GM21381 (cell line): Measurements from ENCODE around the gene SLC26A2.
"Not testable (repeated sequence)": the region's sequence is repeated elsewhere in the genome, so short reads cannot be mapped to it uniquely, and the experiment has no call there.

Experiments used
- ATAC-seq: cut with Tn5 transposase; IDR thresholded peaks from one replicate; pipeline ENCODE4 v1.9.1; 2021; ENCODE audit warnings: mild to moderate bottlenecking, moderate library complexity; ENCODE audit not compliant: unreplicated experiment

Gene SLC26A2

DNA sequence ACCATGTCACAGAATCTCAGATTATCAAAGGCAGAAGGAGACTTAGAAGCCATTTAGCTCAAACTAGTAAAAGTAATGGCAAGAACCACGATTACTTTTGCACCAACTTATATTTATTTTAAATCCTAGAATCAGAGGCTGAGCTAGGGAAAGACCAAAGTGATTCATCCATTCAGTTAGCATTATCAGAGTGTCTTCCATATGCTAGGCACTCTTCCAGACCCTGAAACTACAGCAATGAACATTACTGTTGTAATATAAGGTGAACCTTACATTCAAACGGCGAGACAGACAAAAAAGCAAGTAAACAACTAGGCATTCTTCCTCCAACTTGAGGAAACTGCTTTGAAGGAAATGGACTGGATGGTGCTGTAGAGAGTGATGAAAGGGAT, 23.9 kb upstream of the SLC26A2 start:
- no peak for ATAC-seq

DNA sequence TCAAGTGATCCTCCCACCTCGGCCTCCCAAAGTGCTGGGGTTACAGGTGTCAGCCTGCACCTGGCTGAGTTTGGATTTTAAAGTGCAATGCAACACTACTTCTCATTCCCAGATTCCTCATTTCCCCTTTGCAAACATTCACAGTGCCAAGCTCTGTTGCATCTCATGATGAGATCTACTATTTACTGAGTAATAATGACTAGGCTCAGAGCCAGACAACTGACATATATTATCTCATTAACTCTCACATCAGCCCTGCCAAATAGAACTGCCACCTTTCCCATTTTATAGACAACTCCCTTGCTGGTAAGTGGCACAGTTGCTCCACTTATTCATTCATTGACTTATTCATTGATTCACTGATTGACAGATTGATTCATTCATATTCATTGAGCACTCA, 22.9 kb upstream of the SLC26A2 start:
- no peak for ATAC-seq

DNA sequence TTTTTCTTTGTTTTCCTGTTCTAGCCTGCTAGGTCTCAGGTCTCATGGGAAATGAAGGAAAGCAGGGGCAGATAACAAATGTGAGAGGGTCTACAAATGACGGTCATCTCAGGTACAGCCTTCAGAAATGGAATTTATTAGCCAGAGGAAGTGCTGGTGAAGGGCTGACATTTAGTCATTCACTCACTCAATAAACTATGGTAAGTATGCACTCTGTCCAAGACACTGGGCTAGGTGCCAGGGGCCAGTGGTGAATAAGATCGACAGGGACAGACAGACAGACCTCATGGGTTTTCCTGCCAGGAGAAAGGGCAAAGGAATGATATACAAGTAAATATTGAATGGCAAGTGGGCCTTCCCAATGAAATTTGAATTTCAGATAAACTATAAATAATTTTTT, 22.3 kb upstream of the SLC26A2 start:
- ATAC-seq, result no peak

DNA sequence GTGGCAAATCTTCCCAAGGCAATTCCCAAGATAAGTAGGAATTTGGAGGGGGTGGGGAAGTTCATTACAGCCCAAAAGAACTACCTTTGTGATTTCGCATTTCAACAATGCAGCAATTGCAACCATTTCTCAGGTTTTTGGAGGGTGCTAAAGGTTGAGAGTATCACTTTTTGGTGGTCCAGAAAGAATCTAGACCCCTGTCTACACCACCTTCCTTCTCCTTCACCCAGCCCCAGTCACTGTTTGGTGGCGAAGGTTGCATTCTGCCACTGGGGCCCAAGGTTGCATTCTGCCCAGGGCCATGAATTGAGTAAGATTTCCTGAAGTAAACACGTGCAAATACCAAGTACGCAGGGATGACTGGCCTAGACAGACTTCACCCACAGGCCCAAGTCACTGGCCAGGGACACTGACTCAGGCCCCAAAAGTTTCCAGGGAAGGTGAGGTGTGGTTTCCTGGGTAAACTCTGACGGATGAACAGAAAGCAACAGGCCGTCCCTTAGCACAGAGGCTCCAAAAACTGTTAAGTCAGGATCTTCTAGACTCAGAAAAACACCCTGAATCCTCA, 21.7 kb upstream of the SLC26A2 start:
- ATAC-seq, result no peak

DNA sequence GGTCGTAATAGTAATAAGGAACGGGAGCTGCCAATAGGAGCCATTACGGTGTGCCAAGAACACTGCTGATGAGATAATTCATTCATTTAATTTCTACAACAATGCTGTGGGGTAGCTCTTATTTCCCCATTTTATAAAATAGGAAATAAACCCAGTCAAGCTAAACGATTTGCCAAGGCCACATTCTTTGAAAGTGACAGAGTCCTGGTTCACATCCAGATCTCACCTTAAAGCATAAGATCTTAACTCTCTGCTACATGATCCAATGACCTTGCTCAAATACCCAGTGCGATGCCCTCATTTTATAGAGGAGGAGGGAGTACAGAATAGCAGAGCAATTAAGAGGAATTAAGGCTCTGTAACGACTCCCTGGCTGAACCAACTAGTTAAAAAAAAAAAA, 21.0 kb upstream of the SLC26A2 start:
- ATAC-seq, result no peak

DNA sequence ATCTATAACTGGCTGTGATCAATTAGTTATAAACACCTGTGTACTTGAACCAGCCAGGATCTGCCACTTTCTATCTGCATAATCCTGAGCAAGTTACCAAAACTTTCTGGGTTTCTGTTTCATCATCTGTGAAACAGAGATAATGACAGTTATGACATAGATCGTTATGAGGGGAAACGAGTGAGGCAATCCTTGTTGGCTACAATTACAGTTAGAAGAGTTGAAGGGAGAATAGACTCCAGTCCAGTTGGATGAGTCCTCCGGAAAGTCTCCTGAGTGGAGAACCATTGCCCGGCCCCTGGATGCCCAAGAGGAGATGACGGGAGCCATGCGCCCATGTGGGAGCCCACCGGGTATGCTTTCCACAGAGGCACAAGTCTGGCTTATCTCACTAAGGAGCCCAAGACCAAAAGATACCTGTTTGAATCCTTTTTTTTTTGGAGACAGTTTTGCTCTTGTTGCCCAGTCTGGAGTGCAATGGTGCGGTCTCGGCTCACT, 20.4 kb upstream of the SLC26A2 start:
- ATAC-seq, result peak; percentile 70

DNA sequence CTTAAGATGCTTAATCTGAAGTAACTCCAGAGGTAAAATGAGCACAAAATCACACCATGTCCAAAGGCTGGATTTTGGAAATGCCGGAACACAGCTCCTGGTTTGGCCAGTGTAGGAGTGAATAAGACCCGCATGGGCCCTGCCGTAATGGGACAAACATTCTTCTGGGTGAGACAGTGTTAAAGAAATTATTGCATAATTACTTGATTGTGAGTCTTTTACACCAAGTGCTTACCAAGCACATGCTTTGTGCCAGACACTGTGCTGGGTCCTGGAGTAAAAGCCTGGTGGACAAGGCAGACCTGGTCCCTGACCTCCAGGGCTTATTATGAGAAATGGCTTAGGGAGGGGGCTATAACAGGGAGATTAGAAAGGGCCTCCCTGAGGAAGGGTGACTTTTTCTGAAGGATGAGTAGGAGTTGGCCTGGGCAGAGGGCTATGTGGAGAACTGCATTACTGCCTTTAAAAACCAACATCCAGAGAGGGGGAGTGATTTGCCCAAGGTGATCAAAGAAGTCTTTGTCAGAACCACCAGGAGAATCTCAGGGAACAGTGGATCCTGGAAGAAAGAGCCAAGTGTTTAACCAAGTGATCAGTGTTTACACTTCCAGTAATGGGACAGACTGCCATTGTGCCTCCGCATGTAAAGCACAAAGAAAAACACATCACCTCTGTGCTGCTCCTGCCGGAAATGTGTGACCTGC, 19.5 kb upstream of the SLC26A2 start:
- ATAC-seq, result no peak

DNA sequence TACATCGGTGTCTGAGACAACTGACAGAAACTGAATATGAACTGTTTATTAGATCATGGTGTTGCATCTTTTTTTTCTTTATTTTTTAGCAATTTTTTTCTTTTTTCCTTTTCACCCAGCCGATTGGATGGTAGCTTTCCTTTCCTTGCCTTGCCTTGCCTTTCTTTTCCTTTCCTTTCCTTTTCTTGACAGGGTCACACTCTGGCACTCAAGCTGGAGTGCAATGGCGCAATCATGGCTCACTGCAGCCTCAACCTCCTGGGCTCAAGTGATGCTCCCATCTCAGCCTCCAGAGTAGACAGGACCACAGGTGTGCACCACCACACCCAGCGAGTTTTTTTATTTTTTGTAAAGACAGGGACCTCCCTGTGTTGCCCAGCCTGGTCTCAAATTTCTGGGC, 18.8 kb upstream of the SLC26A2 start:
- no peak for ATAC-seq

DNA sequence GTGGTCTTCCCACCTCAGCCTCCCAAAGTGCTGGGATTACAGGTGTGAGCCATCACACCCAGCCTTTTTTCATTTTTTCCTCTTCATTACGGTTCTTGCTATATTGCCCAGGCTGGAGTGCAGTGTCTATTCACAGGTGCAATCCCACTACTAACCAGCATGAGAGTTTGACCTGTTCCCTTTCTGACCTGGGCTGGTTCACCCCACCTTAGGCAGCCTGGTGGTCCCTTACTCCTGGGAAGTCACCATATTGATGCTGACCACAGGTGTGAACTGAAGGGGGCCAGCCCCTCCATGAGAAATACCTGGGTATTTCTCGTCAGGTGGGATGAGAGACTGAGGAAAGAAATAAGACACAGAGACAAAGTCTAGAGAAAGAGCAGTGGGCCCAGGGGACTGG, 18.4 kb upstream of the SLC26A2 start:
- ATAC-seq, result no peak

DNA sequence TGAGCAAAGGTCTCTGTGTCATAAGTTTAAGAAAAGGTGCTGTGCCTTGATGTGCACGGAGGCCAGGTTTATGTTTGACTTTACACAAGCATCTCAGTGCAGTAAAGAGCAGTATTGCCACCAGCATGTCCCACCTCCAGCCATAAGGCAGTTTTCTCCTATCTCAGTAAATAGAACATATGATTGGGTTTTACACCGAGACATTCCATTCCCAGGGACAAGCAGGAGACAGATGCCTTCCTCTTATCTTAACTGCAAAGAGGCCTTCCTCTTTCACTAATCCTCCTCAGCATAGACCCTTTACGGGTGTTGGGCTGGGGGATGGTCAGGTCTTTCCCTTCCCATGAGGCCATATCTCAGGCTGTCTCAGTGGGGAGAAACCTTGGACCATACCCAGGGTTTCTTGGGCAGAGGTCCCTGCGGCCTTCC, 17.8 kb upstream of the SLC26A2 start:
- ATAC-seq, result not testable (repeated sequence)

DNA sequence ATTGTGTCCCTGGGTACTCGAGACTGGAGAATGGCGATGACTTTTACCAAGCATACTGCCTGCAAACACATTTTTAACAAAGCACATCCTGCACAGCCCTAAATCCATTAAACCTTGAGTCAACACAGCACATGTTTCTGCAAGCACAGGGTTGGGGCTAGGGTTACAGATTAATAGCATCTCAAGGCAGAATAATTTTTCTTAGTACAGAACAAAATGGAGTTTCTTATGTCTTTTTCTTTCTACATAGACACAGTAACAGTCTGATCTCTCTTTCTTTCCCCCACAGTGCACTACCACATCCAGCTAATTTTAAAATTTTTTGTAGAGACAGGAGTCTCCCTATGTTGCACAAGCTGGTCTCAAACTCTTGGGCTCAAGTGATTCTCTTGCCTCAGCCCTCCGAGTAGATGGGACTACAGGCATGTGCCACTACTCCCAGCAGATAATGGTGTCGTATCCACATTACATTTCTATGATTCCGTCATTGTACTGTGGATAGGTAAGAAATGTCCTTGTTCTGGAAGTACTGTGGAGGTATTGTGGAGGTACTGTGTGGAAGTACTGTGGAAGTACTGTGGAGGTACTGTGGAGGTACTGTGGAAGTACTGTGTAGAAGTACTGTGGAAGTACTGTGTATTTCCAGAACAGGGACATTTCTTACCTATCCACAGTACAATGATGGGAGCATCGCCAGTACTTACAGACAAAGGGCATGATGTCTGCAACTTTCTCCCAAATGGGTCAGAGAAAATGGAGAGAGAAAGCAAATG, 17.2 kb upstream of the SLC26A2 start:
- not testable (repeated sequence) for ATAC-seq

DNA sequence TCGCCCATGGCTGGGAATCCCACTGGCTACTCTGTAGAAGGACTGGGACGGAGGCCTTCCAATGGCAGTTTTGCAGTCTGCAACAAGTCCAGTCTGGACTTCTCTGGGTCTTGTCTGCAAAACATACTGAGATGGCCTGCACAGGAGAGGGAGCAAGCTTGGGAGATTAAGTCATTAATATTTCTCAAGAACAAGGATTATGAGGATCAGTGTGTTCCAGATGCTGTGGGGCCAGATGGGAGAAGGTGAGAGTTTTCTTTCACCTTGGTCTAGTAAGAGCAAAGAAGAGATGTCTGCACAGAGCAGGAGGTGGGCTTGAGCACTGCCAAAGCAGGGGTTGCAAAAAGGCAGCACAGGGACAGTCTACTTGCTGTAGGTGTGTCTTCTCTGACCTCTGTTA, 15.9 kb upstream of the SLC26A2 start, which contains the start of gene PDE6A:
Gene PDE6A, minus strand, starts transcription at position 128 of the 400 bp plus-strand sequence. Its CDS starts 120 bp downstream, at position 8.
- no peak for ATAC-seq

DNA sequence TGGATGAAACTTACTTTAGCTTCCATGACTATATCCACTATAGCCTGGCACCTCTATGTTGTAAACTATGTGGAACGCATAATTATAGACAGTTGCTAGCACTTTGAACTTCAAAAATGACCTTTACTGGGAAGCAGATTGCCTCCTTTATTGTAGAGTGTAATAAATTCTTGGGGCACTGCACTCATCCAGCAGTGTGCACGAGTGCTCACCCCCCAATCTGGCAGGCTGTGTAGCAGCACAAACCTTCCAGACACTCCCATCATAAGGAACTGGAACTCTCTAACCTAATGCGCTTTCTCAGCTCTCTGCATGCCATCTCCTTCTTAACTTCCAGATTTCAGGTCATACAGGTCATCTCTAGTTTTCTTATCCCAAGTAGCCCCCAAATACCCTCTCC, 14.4 kb upstream of the SLC26A2 start:
- no peak for ATAC-seq

DNA sequence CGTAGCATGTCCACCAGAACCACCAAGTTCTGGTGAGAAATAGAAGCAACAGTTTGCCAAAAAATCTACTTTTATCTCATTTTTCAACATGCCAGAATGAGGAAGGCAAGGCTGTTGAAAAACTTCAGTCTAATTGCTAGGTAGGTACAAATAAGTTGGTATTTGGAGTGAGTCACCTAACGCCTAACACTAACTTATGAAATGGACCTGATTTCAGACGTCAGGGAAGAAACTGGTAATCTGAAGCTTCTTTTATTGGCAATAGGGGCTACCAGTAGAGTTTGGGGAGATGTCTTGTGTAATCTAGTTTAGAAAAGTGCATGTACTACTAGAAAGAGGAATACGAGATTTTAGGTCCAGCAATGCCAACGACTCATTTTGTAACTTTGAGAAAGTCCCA, 11.6 kb upstream of the SLC26A2 start:
- no peak for ATAC-seq

DNA sequence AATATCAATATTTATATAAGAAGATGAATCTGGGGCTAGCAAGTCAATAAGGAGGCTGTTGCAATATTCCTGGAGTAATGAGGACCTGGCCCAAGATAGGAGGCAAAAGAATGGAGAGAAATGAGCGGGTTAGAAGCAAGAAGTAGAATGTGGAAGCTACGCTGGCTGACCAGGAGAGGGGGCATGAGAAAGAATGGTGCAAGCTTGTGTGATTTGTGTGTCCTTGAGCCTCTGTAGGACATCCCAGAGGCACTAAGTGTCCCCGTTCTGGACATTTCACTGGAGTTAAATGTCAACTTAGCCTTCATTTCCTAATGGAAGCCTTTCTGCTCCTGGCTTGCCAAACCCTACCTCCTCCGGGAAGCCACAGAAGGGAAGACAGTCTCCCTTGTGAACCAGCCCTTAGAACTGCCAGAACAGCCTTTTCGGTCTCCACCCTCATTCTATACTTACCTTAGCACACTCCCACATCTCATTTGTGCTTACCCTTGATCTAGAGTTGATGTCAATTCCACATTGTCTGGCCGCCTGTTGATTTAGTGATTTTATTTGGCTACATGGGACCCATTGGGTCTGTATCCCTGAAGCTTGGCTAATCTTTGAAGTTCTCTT, 9.3 kb upstream of the SLC26A2 start:
- no peak for ATAC-seq

DNA sequence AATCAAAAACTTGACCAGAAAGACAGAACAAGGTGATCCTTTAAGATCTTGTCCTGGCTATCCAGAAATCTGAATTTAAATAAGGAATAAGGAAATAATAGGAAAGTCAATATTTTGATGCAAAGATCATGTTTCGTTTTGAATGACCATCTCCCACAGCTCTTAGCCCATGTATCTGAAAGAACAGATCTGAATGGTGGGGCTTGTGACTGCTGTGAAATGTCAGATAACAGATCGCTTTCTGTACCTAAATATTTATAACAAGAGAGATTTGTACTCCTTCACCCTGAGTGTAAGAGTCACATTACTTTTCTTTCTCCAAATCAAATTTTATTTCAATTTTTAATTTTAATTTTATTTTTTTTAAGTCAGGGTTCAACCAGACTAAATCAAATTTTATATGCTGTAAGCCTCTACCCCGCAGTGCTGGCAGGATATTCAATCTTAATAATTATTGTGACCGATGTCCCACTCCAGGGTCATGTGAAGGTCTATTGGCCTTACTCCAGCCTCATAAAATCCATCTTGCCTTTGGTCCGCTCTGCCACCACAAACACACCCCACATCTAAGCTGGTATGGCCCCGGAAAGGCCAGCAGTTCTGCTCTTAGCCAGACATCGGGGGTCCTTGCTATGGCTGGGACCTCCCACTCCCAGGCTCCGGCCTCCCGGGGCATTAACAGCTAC, 7.0 kb upstream of the SLC26A2 start:
- no peak for ATAC-seq

DNA sequence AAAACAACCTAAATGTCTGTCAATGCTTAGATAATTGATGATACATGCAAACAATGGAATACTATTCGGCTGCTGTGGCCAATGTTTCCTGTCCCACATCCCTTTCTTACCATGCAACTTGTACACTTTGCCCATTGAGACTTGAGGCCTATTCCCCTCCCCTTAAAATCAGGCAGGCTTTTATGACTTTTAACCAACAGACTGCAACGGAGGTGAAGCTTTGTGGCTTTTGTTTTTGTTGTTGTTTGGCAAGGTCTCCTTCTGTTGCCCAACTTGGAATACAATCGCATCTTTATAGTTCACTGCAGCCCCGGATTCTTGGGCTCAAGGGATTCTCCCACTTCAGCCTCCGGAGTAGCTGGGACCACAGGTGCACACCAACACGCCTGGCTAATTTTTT, 5.8 kb upstream of the SLC26A2 start:
- ATAC-seq, result no peak

DNA sequence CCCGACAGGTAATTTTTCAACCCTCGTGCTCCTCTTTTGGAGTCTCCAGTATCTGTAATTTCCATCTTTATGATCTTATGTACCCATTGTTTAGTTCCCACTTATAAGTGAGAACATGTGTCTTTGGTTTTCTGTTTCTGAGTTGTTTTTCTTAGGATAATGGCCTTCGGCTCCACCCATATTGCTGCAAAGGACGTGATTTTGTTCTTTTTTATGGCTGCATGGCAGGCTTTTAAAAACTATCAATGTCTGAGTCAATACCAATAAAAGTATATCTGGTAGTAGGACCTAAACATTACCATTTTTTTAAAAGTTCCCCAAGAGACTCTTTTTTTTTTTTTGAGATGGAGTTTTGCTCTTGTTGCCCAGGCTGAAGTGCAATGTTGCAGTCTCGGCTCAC, 3.9 kb upstream of the SLC26A2 start:
- no peak for ATAC-seq

DNA sequence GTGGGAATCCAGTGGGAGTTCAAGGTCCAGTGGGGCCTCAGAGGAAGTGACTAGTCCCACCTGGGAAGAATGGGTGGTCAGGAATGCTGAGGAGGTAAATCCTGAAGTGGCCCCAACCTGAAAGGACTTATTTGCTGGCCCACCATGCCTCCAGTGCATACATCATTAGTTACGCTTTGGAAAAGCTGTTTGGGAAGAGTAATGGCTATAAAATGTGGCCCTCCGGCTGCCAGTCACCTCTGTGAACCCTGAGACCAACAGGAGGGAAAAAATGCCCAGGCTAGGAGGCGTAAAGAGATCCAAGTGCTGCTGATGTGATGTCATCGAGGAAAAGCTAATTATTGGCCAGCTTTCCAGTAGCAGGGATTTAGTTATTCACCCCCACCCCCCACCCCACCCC, 2.7 kb upstream of the SLC26A2 start:
- ATAC-seq, result no peak

DNA sequence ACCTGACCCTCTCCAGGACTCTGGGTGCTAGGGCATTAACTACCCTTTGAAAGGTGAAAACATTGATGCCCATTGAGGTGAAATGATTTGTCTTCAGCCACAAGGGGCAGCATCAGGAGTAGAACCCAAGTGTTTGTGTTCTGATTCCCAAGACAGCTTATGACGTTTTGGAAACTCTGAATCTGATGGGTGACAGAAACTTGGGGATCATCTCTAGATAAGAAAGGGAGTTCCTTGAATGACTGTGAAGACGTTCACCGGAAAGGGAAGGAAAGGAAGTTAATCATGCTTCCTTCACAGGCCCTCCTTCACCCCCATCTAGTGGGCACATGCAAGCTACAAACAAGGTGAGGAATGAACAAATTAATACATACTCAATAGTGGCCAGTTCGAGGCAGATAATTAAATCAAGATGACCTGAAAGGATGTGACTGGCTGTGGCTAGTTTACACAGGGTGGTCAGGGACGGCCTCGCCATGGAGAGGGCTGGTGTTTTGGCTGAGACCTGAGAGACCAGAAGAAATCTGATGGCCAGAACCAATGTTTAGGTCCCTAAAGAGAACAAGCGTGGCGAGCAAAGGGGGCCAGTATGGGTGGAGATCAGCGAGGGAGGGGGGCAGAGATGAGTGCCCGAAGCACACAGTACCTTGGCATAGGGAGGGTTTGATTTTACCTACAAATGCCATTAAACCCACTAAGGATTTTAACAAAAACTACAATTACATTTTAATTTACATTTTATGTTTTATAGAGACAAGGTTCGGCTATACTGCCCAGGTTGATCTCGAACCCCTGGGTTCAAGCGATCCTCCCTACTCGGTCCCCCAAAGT, 937 bp upstream of the SLC26A2 start:
- no peak for ATAC-seq
